ENCODE results near the gene RELN.
"Not testable (repeated sequence)": the region's sequence is repeated elsewhere in the genome, so short reads cannot be mapped to it uniquely, and the experiment has no call there.

Gene RELN

GRCh38 chr7:103940382-103941268 is 48.8 kb downstream of the RELN start:
- no peak for DNase-seq

- DNase-seq = no peak
Measured at GRCh38 chr7:103937680-103938079, 51.8 kb downstream of the RELN start.

GRCh38 chr7:103936558-103936957 is 52.9 kb downstream of the RELN start:
- no peak for DNase-seq

- no peak for DNase-seq
Measured at GRCh38 chr7:103934508-103934907, 55.0 kb downstream of the RELN start.

GRCh38 chr7:103932389-103932788 is 57.1 kb downstream of the RELN start:
- DNase-seq = no peak

- DNase-seq = no peak
Measured at GRCh38 chr7:103929901-103930311, 59.6 kb downstream of the RELN start.

GRCh38 chr7:103928581-103928980 is 60.9 kb downstream of the RELN start:
- DNase-seq = no peak

GRCh38 chr7:103924184-103924583 is 65.3 kb downstream of the RELN start:
- no peak for DNase-seq

- no peak for DNase-seq
Measured at GRCh38 chr7:103922407-103922806, 67.1 kb downstream of the RELN start.

GRCh38 chr7:103921692-103922091 is 67.8 kb downstream of the RELN start:
- DNase-seq = no peak

- no peak for DNase-seq
Measured at GRCh38 chr7:103919272-103919868, 70.1 kb downstream of the RELN start.

GRCh38 chr7:103918631-103919271 is 70.7 kb downstream of the RELN start:
- DNase-seq = no peak

- no peak for DNase-seq
Measured at GRCh38 chr7:103915680-103916357, 73.6 kb downstream of the RELN start.

GRCh38 chr7:103914147-103914899 is 75.1 kb downstream of the RELN start:
- no peak for DNase-seq

GRCh38 chr7:103912891-103913605 is 76.4 kb downstream of the RELN start:
- DNase-seq = no peak

GRCh38 chr7:103911015-103911414 is 78.4 kb downstream of the RELN start:
- not testable (repeated sequence) for DNase-seq

- DNase-seq = no peak
Measured at GRCh38 chr7:103905997-103906396, 83.5 kb downstream of the RELN start.

GRCh38 chr7:103902917-103903316 is 86.5 kb downstream of the RELN start:
- no peak for DNase-seq

- not testable (repeated sequence) for DNase-seq
Measured at GRCh38 chr7:103896826-103897225, 92.6 kb downstream of the RELN start.

GRCh38 chr7:103894656-103895596 is 94.5 kb downstream of the RELN start:
- DNase-seq = no peak

- no peak for DNase-seq
Measured at GRCh38 chr7:103893350-103893749, 96.1 kb downstream of the RELN start.

Measured in CD4-positive, alpha-beta T cell treated with Interleukin-15 for 1 hour (primary cell).